ENCODE data around the gene CYB5R2.

CYB5R2 gene

DNA sequence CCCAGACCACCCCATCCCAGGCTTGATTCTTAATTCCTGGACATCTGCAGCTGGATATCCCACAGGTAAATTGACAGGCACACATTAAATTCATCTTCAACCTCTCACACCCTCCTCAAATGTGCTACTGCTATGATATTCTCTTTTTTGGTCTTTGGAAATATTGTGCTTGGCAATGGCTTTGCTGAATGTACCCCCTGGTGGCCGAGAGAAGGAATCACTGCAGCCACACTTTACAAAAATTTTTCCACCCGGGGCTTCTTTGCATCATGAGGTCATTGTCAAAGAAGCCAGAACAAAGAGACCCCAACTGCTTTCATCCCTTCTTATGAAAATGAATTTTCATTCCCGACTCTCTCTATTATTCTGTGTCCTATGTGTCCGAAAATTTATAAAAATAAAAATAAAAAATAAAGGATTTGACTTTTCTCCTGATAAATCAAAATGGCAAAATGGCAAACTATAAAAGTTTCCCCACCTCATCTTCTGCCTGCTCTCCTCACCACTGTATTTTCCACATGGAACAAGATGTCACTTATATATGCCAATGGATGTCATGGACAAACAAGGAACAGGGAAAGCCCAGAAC is 15.0 kb upstream of the CYB5R2 start:
- H3K9me3 ChIP-seq (ENCODE audit: control insufficient read depth in 2 of 2, low read length in 2 of 2), result no peaks in the 10 kb centered on the region
- H3K4me1 ChIP-seq (ENCODE audit: control insufficient read depth in 2 of 2, insufficient read depth in 2 of 2, low read length in 2 of 2), result no peaks in the 10 kb centered on the region
- H3K4me3 ChIP-seq (ENCODE audit: low read length in 2 of 2), result no peak overlapping the region
- no peaks in the 10 kb centered on the region for H3K27me3 ChIP-seq (ENCODE audit: control insufficient read depth in 2 of 2, insufficient read depth in 2 of 2, low read length in 2 of 2)
- H3K36me3 ChIP-seq (ENCODE audit: control insufficient read depth in 2 of 2, insufficient read depth in 2 of 2, low read length in 2 of 2), result no peaks in the 10 kb centered on the region
- H3K9ac ChIP-seq (ENCODE audit: low read depth in 1 of 2, low read length in 2 of 2), result no peak overlapping the region
- no peak overlapping the region for H3K27ac ChIP-seq (ENCODE audit: low read depth in 2 of 2, low read length in 2 of 2)

DNA sequence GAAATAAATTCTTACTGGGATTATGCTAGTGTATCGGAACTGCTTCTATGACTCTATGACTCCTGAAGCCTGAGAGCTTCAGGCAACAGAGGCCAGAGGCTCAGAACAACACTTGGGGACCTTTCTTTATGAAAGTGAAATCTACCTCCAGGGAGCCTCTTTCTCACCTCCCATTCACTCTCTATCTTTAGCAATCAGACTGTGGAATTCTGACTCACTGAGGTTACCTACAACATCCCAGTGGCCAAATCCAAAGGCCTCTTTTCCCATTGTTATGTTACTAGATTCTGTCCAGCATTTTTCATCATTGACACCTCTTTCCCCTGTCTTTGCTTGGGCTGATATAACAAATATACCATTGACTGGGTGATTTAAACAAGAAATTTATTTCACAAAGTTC is 14.1 kb upstream of the CYB5R2 start:
- Histone ChIP-seq H3K9me3 (ENCODE audit: control insufficient read depth in 2 of 2, low read length in 2 of 2) (no peaks in the 10 kb centered on the region), H3K4me3 (ENCODE audit: low read length in 2 of 2) (no peak overlapping the region), H3K36me3 (ENCODE audit: control insufficient read depth in 2 of 2, insufficient read depth in 2 of 2, low read length in 2 of 2) (no peaks in the 10 kb centered on the region), H3K27me3 (ENCODE audit: control insufficient read depth in 2 of 2, insufficient read depth in 2 of 2, low read length in 2 of 2) (no peaks in the 10 kb centered on the region), H3K27ac (ENCODE audit: low read depth in 2 of 2, low read length in 2 of 2) (no peak overlapping the region), H3K4me1 (ENCODE audit: control insufficient read depth in 2 of 2, insufficient read depth in 2 of 2, low read length in 2 of 2) (no peaks in the 10 kb centered on the region), H3K9ac (ENCODE audit: low read depth in 1 of 2, low read length in 2 of 2) (no peak overlapping the region)

DNA sequence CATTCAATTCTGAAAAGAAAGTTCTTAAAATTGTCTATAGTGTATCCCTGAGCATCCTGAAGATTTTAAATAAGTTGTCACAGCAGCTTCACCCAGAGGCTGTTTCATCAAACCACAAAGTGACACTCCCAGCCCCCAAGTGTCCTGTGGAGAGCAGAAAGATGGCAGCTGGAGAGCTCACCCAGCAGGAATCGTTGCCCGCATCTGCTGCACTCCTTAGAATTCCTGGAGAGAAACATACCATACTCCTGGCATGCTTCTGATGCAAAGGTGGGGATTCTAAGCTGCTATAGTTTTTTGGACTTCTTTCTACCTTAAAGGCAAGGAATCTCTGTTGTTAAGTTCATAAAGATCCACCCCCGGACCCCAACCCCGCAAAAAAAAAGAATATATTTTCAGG is 13.5 kb upstream of the CYB5R2 start:
- Histone ChIP-seq H3K9me3 (ENCODE audit: control insufficient read depth in 2 of 2, low read length in 2 of 2) (no peaks in the 10 kb centered on the region), H3K27ac (ENCODE audit: low read depth in 2 of 2, low read length in 2 of 2) (no peak overlapping the region), H3K4me3 (ENCODE audit: low read length in 2 of 2) (no peak overlapping the region), H3K36me3 (ENCODE audit: control insufficient read depth in 2 of 2, insufficient read depth in 2 of 2, low read length in 2 of 2) (no peaks in the 10 kb centered on the region), H3K4me1 (ENCODE audit: control insufficient read depth in 2 of 2, insufficient read depth in 2 of 2, low read length in 2 of 2) (no peaks in the 10 kb centered on the region), H3K27me3 (ENCODE audit: control insufficient read depth in 2 of 2, insufficient read depth in 2 of 2, low read length in 2 of 2) (no peaks in the 10 kb centered on the region), H3K9ac (ENCODE audit: low read depth in 1 of 2, low read length in 2 of 2) (no peak overlapping the region)

DNA sequence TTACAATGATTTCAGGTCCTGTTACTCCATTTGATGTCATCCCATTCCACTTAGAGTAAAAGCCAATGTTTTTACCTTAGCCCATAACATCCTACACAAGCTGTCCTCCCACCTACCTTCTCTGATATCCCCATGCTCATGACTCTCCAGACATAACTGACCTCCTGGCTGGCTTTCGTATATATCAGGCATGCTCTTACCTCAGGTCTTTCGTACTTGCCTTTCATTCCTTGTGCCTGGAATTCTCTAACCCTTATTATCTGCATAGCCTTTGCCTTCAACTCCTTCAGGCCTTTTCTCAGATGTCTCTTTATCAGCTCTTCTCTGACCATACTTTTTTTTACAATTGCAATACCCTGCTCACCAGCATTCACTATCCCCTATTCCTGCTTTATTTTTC is 10.3 kb upstream of the CYB5R2 start:
- no peaks in the 10 kb centered on the region for H3K4me1 ChIP-seq (ENCODE audit: control insufficient read depth in 2 of 2, insufficient read depth in 2 of 2, low read length in 2 of 2)
- H3K9me3 ChIP-seq (ENCODE audit: control insufficient read depth in 2 of 2, low read length in 2 of 2), result no peaks in the 10 kb centered on the region
- peaks cover 0 to 1% of the 10 kb centered on the region in 2 donors for H3K27me3 ChIP-seq (ENCODE audit: control insufficient read depth in 2 of 2, insufficient read depth in 2 of 2, low read length in 2 of 2)
- no peaks in the 10 kb centered on the region for H3K36me3 ChIP-seq (ENCODE audit: control insufficient read depth in 2 of 2, insufficient read depth in 2 of 2, low read length in 2 of 2)
- no peak overlapping the region for H3K9ac ChIP-seq (ENCODE audit: low read depth in 1 of 2, low read length in 2 of 2)
- no peak overlapping the region for H3K27ac ChIP-seq (ENCODE audit: low read depth in 2 of 2, low read length in 2 of 2)
- no peak overlapping the region for H3K4me3 ChIP-seq (ENCODE audit: low read length in 2 of 2)

DNA sequence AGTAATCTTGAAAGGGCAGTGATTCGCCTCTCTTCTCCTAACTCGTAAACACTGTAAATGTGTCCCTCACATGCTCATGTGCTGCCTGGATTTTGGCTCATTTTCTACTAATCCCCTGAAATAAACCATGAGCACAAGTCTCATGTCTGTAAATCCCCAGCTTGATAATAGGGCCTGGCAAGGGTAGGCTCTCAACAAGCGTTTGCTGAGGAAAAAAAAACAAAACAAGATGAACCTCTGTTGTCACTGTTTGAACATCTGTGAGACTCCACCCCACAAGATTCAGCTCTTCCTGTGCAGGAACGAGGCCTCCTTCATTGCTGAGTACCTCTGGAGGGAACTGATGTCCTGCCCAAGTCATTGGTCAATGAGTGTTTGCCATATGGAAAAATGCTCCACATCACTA is 4.5 kb upstream of the CYB5R2 start:
- H3K27ac ChIP-seq (ENCODE audit: low read depth in 2 of 2, low read length in 2 of 2), result no peak overlapping the region
- peaks cover 11 to 13% of the 10 kb centered on the region in 2 donors for H3K4me1 ChIP-seq (ENCODE audit: control insufficient read depth in 2 of 2, insufficient read depth in 2 of 2, low read length in 2 of 2)
- no peaks in the 10 kb centered on the region for H3K9me3 ChIP-seq (ENCODE audit: control insufficient read depth in 2 of 2, low read length in 2 of 2)
- H3K9ac ChIP-seq (ENCODE audit: low read depth in 1 of 2, low read length in 2 of 2), result no peak overlapping the region
- H3K36me3 ChIP-seq (ENCODE audit: control insufficient read depth in 2 of 2, insufficient read depth in 2 of 2, low read length in 2 of 2), result no peaks in the 10 kb centered on the region
- no peak overlapping the region for H3K4me3 ChIP-seq (ENCODE audit: low read length in 2 of 2)
- peaks cover 0 to 4% of the 10 kb centered on the region in 2 donors for H3K27me3 ChIP-seq (ENCODE audit: control insufficient read depth in 2 of 2, insufficient read depth in 2 of 2, low read length in 2 of 2)

DNA sequence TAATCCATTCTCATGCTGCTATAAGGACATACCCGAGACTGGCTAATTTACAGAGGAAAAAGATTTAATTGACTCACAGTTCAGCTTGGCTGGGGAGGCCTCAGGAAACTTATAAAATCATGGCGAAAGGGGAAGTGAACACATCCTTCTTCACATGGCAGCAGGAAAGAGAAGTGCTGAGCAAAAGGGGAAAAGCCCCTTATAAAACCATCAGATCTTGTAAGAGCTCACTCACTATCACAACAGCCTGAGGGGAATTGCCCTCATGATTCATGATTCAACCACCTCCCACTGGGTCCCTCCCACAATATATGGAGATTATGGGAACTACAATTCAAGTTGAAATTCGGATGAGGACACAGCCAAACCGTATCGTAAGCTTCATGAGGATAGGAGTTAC is 3.8 kb upstream of the CYB5R2 start:
- Histone ChIP-seq H3K27ac (ENCODE audit: low read depth in 2 of 2, low read length in 2 of 2) (no peak overlapping the region), H3K36me3 (ENCODE audit: control insufficient read depth in 2 of 2, insufficient read depth in 2 of 2, low read length in 2 of 2) (no peaks in the 10 kb centered on the region), H3K9ac (ENCODE audit: low read depth in 1 of 2, low read length in 2 of 2) (no peak overlapping the region), H3K27me3 (ENCODE audit: control insufficient read depth in 2 of 2, insufficient read depth in 2 of 2, low read length in 2 of 2) (peaks cover 0 to 4% of the 10 kb centered on the region in 2 donors), H3K9me3 (ENCODE audit: control insufficient read depth in 2 of 2, low read length in 2 of 2) (no peaks in the 10 kb centered on the region), H3K4me1 (ENCODE audit: control insufficient read depth in 2 of 2, insufficient read depth in 2 of 2, low read length in 2 of 2) (peaks cover 14 to 15% of the 10 kb centered on the region in 2 donors), H3K4me3 (ENCODE audit: low read length in 2 of 2) (no peak overlapping the region)

DNA sequence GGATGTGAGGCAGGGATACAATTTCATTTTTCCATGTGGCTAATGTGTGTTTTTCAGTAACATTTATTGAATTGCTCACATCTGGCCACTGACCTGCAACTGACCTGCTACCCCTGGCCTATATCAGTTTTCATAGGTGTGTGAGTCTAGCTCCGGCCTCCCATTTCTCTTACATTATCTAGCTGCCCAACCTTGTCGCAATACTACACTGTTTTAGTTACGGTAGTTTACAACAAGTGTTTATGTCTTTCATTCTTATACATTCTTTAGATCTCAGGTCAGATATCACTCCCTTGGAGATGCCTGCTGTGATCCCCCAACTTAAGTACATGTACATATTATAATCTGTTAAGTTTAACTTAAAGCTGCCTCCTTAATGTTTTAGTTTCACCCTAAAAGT is 2.3 kb upstream of the CYB5R2 start:
- H3K27me3 ChIP-seq (ENCODE audit: control insufficient read depth in 2 of 2, insufficient read depth in 2 of 2, low read length in 2 of 2), result peaks cover 0 to 4% of the 10 kb centered on the region in 2 donors
- H3K36me3 ChIP-seq (ENCODE audit: control insufficient read depth in 2 of 2, insufficient read depth in 2 of 2, low read length in 2 of 2), result no peaks in the 10 kb centered on the region
- no peak overlapping the region for H3K9ac ChIP-seq (ENCODE audit: low read depth in 1 of 2, low read length in 2 of 2)
- H3K4me1 ChIP-seq (ENCODE audit: control insufficient read depth in 2 of 2, insufficient read depth in 2 of 2, low read length in 2 of 2), result peaks cover 14 to 15% of the 10 kb centered on the region in 2 donors
- no peaks in the 10 kb centered on the region for H3K9me3 ChIP-seq (ENCODE audit: control insufficient read depth in 2 of 2, low read length in 2 of 2)
- H3K27ac ChIP-seq (ENCODE audit: low read depth in 2 of 2, low read length in 2 of 2), result no peak overlapping the region
- H3K4me3 ChIP-seq (ENCODE audit: low read length in 2 of 2), result no peak overlapping the region

DNA sequence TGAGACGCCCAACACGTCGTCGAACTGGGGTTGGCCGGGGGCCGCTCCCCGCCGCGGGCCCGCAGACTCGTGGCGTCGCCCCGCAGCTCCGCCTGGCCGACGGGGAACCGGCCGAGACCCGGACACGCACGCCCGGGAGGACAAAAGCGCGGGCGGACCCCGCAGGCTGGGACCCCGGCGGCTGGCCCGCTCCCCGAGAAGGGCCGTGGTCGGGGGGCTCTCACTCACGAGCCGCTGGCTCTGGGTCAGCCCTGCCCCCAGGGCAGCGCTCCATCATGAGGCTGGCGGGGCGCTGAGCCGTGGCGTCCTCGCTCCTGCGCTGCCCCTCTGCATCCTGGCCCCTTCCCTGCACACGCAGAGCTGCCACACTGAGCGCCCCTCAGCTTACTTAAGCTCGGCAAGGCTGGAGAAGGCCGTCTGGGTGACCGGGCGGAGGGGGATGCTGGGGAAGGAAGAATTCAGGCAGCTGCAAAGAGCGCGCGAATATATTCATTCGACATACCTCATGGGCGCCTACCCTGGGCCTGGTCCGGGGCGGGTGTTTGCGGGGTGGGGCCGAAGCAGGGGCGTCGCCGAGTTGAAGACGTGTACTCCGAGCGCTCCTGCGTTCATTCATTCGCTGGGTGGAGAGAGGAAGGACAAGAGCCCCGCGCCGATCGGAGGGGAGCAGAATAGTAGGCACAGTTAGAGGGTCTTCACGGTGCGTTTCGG is 579 bp upstream of the CYB5R2 start:
- Histone ChIP-seq H3K4me3 (ENCODE audit: low read length in 2 of 2) (peak overlapping the region; percentile 59 to 65), H3K27me3 (ENCODE audit: control insufficient read depth in 2 of 2, insufficient read depth in 2 of 2, low read length in 2 of 2) (peaks cover 0 to 4% of the 10 kb centered on the region in 2 donors), H3K27ac (ENCODE audit: low read depth in 2 of 2, low read length in 2 of 2) (peak overlapping the region in 1 of 2 donors; percentile 56), H3K4me1 (ENCODE audit: control insufficient read depth in 2 of 2, insufficient read depth in 2 of 2, low read length in 2 of 2) (peaks cover 14 to 15% of the 10 kb centered on the region in 2 donors), H3K36me3 (ENCODE audit: control insufficient read depth in 2 of 2, insufficient read depth in 2 of 2, low read length in 2 of 2) (no peaks in the 10 kb centered on the region), H3K9me3 (ENCODE audit: control insufficient read depth in 2 of 2, low read length in 2 of 2) (no peaks in the 10 kb centered on the region), H3K9ac (ENCODE audit: low read depth in 1 of 2, low read length in 2 of 2) (peak overlapping the region in 1 of 2 donors; percentile 72)

DNA sequence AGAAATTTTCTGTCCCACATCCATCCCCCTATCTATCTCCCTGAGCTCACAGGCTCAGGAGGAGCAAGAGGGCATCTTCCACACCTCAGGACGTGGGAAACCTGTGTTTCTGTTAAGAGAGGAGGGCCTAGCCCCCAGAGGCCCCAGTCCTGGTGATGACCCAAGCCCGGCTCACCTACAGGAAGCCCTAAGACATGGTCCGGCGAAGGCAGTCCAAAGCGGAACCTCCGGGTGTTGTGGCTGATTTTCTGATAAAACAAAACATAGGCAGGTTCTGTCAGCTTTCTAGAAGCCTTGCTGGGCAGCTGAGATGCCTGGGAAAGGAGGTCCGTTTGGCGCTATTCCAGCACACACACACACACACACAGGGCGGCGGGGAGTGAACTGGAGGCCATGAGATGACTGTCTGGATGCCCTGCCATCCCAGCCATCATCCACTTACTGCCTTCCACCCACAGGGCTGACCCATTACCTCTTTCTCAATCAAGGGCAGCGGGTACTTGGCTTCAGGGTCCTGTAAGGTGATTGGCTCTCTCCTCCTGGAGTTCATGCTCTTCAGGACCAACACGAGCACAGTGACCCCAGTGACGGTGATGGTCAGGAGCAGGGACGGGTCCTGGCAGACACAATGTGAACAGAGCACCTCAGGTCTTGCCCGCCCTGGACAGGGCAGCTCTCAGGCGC is 882 bp downstream of the CYB5R2 start:
- Histone ChIP-seq H3K36me3 (ENCODE audit: control insufficient read depth in 2 of 2, insufficient read depth in 2 of 2, low read length in 2 of 2) (peaks cover 4 to 5% of the 10 kb centered on the region in 2 donors), H3K27ac (ENCODE audit: low read depth in 2 of 2, low read length in 2 of 2) (no peak overlapping the region), H3K4me1 (ENCODE audit: control insufficient read depth in 2 of 2, insufficient read depth in 2 of 2, low read length in 2 of 2) (peaks cover 14 to 15% of the 10 kb centered on the region in 2 donors), H3K4me3 (ENCODE audit: low read length in 2 of 2) (peak overlapping the region in 1 of 2 donors; percentile 68), H3K9me3 (ENCODE audit: control insufficient read depth in 2 of 2, low read length in 2 of 2) (no peaks in the 10 kb centered on the region), H3K27me3 (ENCODE audit: control insufficient read depth in 2 of 2, insufficient read depth in 2 of 2, low read length in 2 of 2) (peaks cover 0 to 3% of the 10 kb centered on the region in 2 donors), H3K9ac (ENCODE audit: low read depth in 1 of 2, low read length in 2 of 2) (no peak overlapping the region)

Measured in mucosa of rectum (tissue), 2 donors.